Measurements from ENCODE around the gene MACROH2A2.
A peak's percentile ranks its signal among the peaks of the same experiment; 100 is the strongest.
"Not testable (repeated sequence)": the region's sequence is repeated elsewhere in the genome, so short reads cannot be mapped to it uniquely, and the experiment has no call there.

Gene MACROH2A2

GRCh38 chr10:70052462-70053217 lies at the start of gene MACROH2A2:
Gene MACROH2A2, plus strand, starts transcription at chr10:70052846. Its CDS starts 22,813 bp downstream, at chr10:70075659.
- peak; percentile 14 for DNase-seq

GRCh38 chr10:70007116-70007820 lies 45.4 kb upstream of the MACROH2A2 start:
- no peak for DNase-seq

- no peak for DNase-seq
Observed at GRCh38 chr10:70031215-70031614, 21.4 kb upstream of the MACROH2A2 start.

- DNase-seq = no peak
Observed at GRCh38 chr10:70032667-70033289, 19.9 kb upstream of the MACROH2A2 start.

- DNase-seq = no peak
Observed at GRCh38 chr10:70034232-70034631, 18.4 kb upstream of the MACROH2A2 start.

GRCh38 chr10:70035531-70035930 lies 17.1 kb upstream of the MACROH2A2 start:
- no peak for DNase-seq

GRCh38 chr10:70038923-70039322 lies 13.7 kb upstream of the MACROH2A2 start:
- DNase-seq = no peak

GRCh38 chr10:70041016-70041415 lies 11.6 kb upstream of the MACROH2A2 start:
- DNase-seq = no peak

- DNase-seq = not testable (repeated sequence)
Observed at GRCh38 chr10:70041739-70042138, 10.9 kb upstream of the MACROH2A2 start.

GRCh38 chr10:70047066-70047465 lies 5.6 kb upstream of the MACROH2A2 start:
- DNase-seq = not testable (repeated sequence)

- DNase-seq = no peak
Observed at GRCh38 chr10:70048030-70048723, 4.5 kb upstream of the MACROH2A2 start.

- DNase-seq = no peak
Observed at GRCh38 chr10:70051848-70052247, 798 bp upstream of the MACROH2A2 start.

GRCh38 chr10:70053218-70053840 lies 683 bp downstream of the MACROH2A2 start:
- no peak for DNase-seq

- no peak for DNase-seq
Observed at GRCh38 chr10:70053841-70054288, 1.2 kb downstream of the MACROH2A2 start.

- DNase-seq = no peak
Observed at GRCh38 chr10:70054902-70055301, 2.3 kb downstream of the MACROH2A2 start.

GRCh38 chr10:70055550-70055949 lies 2.9 kb downstream of the MACROH2A2 start:
- no peak for DNase-seq

- no peak for DNase-seq
Observed at GRCh38 chr10:70057306-70057705, 4.7 kb downstream of the MACROH2A2 start.

GRCh38 chr10:70060389-70060788 lies 7.7 kb downstream of the MACROH2A2 start:
- DNase-seq = no peak

- DNase-seq = no peak
Observed at GRCh38 chr10:70063418-70064098, 10.9 kb downstream of the MACROH2A2 start.

- DNase-seq = no peak
Observed at GRCh38 chr10:70064486-70064885, 11.8 kb downstream of the MACROH2A2 start.

GRCh38 chr10:70066190-70066589 lies 13.5 kb downstream of the MACROH2A2 start:
- no peak for DNase-seq

- DNase-seq = no peak
Observed at GRCh38 chr10:70067586-70067985, 14.9 kb downstream of the MACROH2A2 start.
